CD4-positive, alpha-beta T cell treated with Interleukin-6 for 4 hours (primary cell): ENCODE data around the gene RRM2.

ENCODE experiments used
- DNase-seq: peaks from one replicate; pipeline ENCODE4 v3.0.0-alpha.2; 2020; ENCODE audit warnings: mixed read lengths

RRM2 gene

GRCh38 chr2:10172033-10172871 is 49.7 kb downstream of the RRM2 start:
- no peak for DNase-seq

GRCh38 chr2:10173258-10174005 is 50.9 kb downstream of the RRM2 start:
- no peak for DNase-seq

DNA sequence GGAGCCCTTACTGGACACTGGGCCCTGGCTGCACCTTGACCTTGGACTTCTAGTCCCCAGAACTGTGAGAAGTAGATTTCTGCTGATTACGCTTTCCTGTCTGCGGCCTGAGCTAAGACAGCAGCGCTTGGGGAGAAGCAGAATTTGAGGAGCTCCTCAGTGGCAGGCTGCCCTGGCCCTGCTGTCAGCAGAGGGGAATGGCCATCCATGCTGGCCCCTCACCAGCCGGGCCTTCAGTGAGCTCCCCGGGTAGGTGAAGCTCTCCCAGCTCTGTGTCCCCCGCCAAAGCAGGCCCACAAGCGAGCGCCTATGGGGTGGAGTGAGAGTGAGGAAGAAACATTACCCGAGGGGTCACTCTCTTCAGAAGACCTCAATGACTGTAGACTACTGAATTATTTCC is 51.6 kb downstream of the RRM2 start:
- no peak for DNase-seq

DNA sequence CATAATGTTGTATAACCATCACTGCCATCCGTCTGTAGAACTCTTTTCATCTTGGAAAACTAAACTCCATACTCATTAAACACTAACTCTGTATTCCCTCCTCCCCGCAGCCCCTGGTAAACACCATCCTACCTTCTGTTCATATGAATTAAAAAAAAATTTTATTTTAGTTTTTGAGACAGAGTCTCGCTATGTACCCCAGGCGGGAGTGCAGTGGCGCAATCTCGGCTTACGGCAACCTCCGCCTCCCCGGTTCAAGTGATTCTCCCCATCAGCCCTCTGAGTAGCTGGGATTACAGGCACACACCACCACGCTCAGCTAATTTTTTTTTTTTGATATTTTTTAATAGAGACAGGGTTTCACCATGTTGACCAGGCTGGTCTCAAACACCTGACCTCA is 52.9 kb downstream of the RRM2 start:
- no peak for DNase-seq

DNA sequence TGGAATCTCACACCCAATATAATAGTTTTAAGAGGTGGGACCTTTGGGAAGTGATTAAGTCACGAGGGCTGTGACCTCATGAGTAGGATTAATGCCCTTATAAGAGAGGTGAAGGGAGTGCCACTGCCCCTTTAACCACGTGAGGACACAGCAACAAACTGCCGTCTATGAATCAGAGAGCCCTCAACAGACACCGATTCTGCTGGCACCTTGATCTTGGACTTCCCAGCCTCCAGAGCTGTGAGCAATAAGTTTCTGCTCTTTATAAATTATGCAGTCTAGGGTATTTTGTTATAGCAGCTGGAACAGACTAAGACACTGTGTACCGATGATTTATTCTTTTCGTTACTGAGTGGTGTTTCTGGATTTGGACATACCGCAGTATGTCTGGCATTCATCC is 56.2 kb downstream of the RRM2 start:
- no peak for DNase-seq

DNA sequence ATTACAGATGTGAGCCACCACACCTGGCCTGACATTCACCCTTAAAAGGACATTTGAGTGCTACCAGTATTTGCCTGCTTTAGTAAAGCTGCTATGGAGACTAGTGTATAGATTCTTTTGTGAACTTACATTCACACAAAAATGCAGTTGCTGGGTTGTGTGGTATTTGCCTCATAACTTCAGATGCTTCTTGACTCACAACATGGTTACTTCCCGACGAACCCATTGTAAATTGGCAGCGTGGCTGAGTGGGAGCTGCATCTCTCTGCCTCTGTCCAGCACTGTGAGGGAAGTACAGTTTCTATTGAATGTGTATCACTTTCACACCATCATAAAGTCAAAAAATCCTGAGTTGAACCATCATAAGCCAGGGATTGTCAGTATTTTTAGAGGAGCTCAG is 56.9 kb downstream of the RRM2 start:
- no peak for DNase-seq

- no peak for DNase-seq
These were observed 57.7 kb downstream of the RRM2 start for GRCh38 chr2:10180229-10180628.
